ENCODE data around the gene PXK. TPM values are rescaled to one million over a fixed set of nuclear protein-coding genes. Genes with fewer than 3 reads are reported as not detected.

Gene PXK
- total RNA-seq, 1 donor from 2014 or later: 12.4 TPM

DNA sequence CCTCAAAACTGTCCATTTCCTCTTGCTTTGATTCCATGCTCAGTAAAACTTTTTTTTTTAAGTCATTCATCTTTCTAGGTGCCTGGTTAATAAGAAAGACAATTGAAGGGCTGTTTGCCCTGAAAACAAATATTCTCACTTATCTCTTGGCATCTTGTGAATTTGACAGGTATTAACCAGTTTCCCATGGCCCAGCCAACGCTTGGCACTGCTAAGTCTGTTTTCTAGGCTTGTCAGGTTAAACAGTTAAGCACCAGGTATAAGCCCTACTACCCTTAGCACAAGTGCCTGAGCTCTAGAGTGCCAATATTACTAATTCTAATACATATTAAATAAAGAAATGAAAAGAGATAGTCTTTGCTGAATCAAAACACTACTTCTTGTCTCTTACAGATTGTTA lies 36.3 kb downstream of the PXK start:
- H3K27ac Mint-ChIP-seq: no peak overlapping the region
- no peaks in the 10 kb centered on the region for H3K27me3 Mint-ChIP-seq
- no peak overlapping the region for H3K4me3 Mint-ChIP-seq
- no peak for DNase-seq (ENCODE audit: extremely low spot score, unreplicated experiment)
- no peaks in the 10 kb centered on the region for H3K36me3 Mint-ChIP-seq
- TF ChIP-seq, protein P1, sequence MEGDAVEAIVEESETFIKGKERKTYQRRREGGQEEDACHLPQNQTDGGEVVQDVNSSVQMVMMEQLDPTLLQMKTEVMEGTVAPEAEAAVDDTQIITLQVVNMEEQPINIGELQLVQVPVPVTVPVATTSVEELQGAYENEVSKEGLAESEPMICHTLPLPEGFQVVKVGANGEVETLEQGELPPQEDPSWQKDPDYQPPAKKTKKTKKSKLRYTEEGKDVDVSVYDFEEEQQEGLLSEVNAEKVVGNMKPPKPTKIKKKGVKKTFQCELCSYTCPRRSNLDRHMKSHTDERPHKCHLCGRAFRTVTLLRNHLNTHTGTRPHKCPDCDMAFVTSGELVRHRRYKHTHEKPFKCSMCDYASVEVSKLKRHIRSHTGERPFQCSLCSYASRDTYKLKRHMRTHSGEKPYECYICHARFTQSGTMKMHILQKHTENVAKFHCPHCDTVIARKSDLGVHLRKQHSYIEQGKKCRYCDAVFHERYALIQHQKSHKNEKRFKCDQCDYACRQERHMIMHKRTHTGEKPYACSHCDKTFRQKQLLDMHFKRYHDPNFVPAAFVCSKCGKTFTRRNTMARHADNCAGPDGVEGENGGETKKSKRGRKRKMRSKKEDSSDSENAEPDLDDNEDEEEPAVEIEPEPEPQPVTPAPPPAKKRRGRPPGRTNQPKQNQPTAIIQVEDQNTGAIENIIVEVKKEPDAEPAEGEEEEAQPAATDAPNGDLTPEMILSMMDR (conservative IDR thresholded peaks at IDR 0.05): no peak
- H3K4me1 Mint-ChIP-seq (ENCODE audit: unreplicated experiment): no peaks in the 10 kb centered on the region
- H3K9me3 Mint-ChIP-seq: peaks cover 2% of the 10 kb centered on the region

DNA sequence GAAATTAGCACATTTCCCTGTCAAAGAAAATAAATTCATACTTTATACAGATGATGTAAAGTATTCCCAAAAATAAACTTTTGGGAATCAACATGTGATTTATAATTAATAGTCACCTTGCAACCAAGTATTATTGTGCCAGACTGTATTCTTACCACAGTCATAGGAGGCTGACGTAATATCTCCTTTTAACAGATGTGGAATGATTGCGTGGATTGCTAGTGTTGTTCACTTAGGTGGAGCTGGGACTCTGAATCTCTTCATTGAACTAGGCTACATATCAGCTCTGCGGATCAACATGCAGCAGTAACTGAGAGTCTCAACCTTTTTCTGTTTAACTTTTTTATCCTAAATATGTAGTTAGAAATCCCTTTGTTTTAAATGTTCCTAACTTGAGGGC lies 37.2 kb downstream of the PXK start:
- no peak overlapping the region for H3K27ac Mint-ChIP-seq
- H3K4me1 Mint-ChIP-seq (ENCODE audit: unreplicated experiment): peaks cover 8% of the 10 kb centered on the region
- no peak overlapping the region for H3K4me3 Mint-ChIP-seq
- no peaks in the 10 kb centered on the region for H3K36me3 Mint-ChIP-seq
- TF ChIP-seq, protein P1 (conservative IDR thresholded peaks at IDR 0.05): no peak
- no peaks in the 10 kb centered on the region for H3K9me3 Mint-ChIP-seq
- no peaks in the 10 kb centered on the region for H3K27me3 Mint-ChIP-seq
- DNase-seq (ENCODE audit: extremely low spot score, unreplicated experiment): no peak

DNA sequence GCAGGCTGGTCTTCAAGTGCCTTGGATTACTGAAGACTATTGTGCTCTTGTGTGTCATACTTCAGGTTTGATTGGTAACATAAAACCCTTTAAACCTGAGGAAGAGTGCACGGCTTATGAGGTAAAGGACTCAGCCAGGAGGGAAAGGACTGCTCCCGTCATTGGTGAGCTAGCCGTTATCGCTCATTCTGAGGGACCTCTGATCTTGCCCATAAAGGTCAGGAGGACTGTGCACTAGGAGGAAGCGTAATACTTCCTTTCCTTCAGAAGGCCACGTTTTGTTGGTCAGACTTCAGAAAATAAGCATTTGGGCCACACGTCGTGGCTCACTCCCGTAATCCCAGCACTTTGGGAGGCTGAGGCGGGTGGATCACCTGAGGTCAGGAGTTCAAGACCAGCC lies 37.7 kb downstream of the PXK start:
- H3K4me3 Mint-ChIP-seq: no peak overlapping the region
- no peaks in the 10 kb centered on the region for H3K36me3 Mint-ChIP-seq
- no peaks in the 10 kb centered on the region for H3K9me3 Mint-ChIP-seq
- no peaks in the 10 kb centered on the region for H3K27me3 Mint-ChIP-seq
- TF ChIP-seq, protein P1 (conservative IDR thresholded peaks at IDR 0.05): no peak
- no peak overlapping the region for H3K27ac Mint-ChIP-seq
- H3K4me1 Mint-ChIP-seq (ENCODE audit: unreplicated experiment): peaks cover 13% of the 10 kb centered on the region
- DNase-seq (ENCODE audit: extremely low spot score, unreplicated experiment): no peak

DNA sequence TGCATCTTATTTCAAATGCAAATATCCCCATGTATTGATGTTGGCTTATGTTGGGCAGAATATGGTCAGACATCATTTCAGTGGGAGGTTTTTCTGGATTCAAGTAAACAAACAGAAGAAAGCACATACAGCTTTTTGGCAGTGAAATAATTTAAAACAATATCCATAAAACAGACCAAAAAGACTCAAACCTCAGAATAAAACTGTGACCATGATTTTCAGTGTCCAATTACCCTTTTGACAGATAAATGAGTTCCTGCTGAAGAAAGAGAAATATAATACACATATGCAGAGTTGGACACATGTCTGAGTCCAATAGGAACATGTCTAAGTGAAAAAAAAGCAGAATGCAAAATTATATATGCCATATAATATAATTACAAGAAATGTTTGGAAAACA lies 39.1 kb downstream of the PXK start:
- Mint-ChIP-seq H3K9me3 (no peaks in the 10 kb centered on the region), H3K27ac (no peak overlapping the region), H3K4me3 (no peak overlapping the region), H3K27me3 (no peaks in the 10 kb centered on the region), H3K36me3 (no peaks in the 10 kb centered on the region), H3K4me1 (ENCODE audit: unreplicated experiment) (peaks cover 14% of the 10 kb centered on the region)
- TF ChIP-seq, protein P1 (conservative IDR thresholded peaks at IDR 0.05): no peak
- DNase-seq (ENCODE audit: extremely low spot score, unreplicated experiment): no peak

DNA sequence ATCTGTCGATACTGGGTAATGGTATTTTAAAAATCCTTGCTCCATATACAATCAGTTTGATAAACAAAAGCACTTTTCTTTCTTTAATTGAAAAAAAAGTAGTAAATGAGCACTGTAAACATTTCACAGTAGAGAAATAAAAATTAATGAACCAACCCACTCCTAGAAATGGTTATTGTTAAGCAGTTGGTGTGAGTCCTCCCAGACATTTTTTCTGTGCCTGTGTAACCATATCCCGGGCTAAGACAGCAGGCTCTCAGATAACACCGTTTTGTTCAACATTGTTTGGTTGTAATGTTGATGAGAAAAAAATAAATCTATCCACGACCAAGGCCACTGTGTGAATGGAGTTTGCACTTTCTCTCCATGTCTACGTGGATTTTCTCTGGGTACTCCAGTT lies 42.6 kb downstream of the PXK start:
- no peak overlapping the region for H3K27ac Mint-ChIP-seq

More for the DNA sequence above, 42.6 kb downstream of the PXK start:
- no peaks in the 10 kb centered on the region for H3K27me3 Mint-ChIP-seq
- H3K4me1 Mint-ChIP-seq (ENCODE audit: unreplicated experiment): peaks cover 14% of the 10 kb centered on the region
- H3K4me3 Mint-ChIP-seq: no peak overlapping the region
- TF ChIP-seq, protein P1 (conservative IDR thresholded peaks at IDR 0.05): no peak
- no peak for DNase-seq (ENCODE audit: extremely low spot score, unreplicated experiment)
- H3K36me3 Mint-ChIP-seq: no peaks in the 10 kb centered on the region
- no peaks in the 10 kb centered on the region for H3K9me3 Mint-ChIP-seq

Data from type B pancreatic cell (in vitro differentiated cells).